HG03442 (cell line): Measurements from ENCODE around the gene DHX29.
"Not testable (repeated sequence)": the region's sequence is repeated elsewhere in the genome, so short reads cannot be mapped to it uniquely, and the experiment has no call there.

Source experiments
- ATAC-seq: cut with Tn5 transposase; IDR thresholded peaks from one replicate; pipeline ENCODE4 v1.9.1; 2021; ENCODE audit warnings: mild to moderate bottlenecking, moderate library complexity; ENCODE audit not compliant: unreplicated experiment

DHX29 gene

GRCh38 chr5:55318237-55318636 lies 10.7 kb upstream of the DHX29 start:
- not testable (repeated sequence) for ATAC-seq

- no peak for ATAC-seq
These were observed 9.3 kb upstream of the DHX29 start for GRCh38 chr5:55316837-55317236.

- no peak for ATAC-seq
These were observed 8.8 kb upstream of the DHX29 start for GRCh38 chr5:55316289-55316688.

- ATAC-seq = no peak
These were observed 6.5 kb upstream of the DHX29 start for GRCh38 chr5:55313870-55314617.

GRCh38 chr5:55308254-55308836 lies 851 bp upstream of the DHX29 start:
- no peak for ATAC-seq

- ATAC-seq = no peak
These were observed 682 bp downstream of the DHX29 start for GRCh38 chr5:55306641-55307382.

- ATAC-seq = no peak
These were observed 2.1 kb downstream of the DHX29 start for GRCh38 chr5:55305345-55305744.

GRCh38 chr5:55304584-55304983 lies 2.9 kb downstream of the DHX29 start:
- ATAC-seq = no peak

GRCh38 chr5:55303238-55303690 lies 4.2 kb downstream of the DHX29 start:
- ATAC-seq = no peak

- no peak for ATAC-seq
These were observed 6.6 kb downstream of the DHX29 start for GRCh38 chr5:55300890-55301289.

GRCh38 chr5:55294935-55295334 lies 12.6 kb downstream of the DHX29 start:
- ATAC-seq = no peak

GRCh38 chr5:55290991-55291390 lies 16.5 kb downstream of the DHX29 start:
- ATAC-seq = no peak

- no peak for ATAC-seq
These were observed 17.7 kb downstream of the DHX29 start for GRCh38 chr5:55289808-55290207.

- ATAC-seq = no peak
These were observed 21.0 kb downstream of the DHX29 start for GRCh38 chr5:55286411-55286933.

- ATAC-seq = no peak
These were observed 28.7 kb downstream of the DHX29 start for GRCh38 chr5:55278778-55279177.

- ATAC-seq = no peak
These were observed 30.7 kb downstream of the DHX29 start for GRCh38 chr5:55276771-55277170.

- ATAC-seq = no peak
These were observed 49.2 kb downstream of the DHX29 start for GRCh38 chr5:55258339-55258738.

GRCh38 chr5:55254802-55255201 lies 52.7 kb downstream of the DHX29 start:
- ATAC-seq = no peak

- ATAC-seq = no peak
These were observed 57.4 kb downstream of the DHX29 start for GRCh38 chr5:55250064-55250463.

GRCh38 chr5:55241746-55242145 lies 65.7 kb downstream of the DHX29 start:
- no peak for ATAC-seq

- no peak for ATAC-seq
These were observed 70.7 kb downstream of the DHX29 start for GRCh38 chr5:55236800-55237199.
